Smooth muscle cell (in vitro differentiated cells): ENCODE measurements around the gene DNMT3L. TPM values are rescaled to one million over a fixed set of nuclear protein-coding genes. Genes with fewer than 3 reads are reported as not detected.

Experiments
- DNase-seq: peaks from one replicate; lab custom pipeline; 2025; ENCODE audit not compliant: unreplicated experiment; lab: John Stamatoyannopoulos, UW
- H2AFZ ChIP-seq: fragments of 200-600 bp; sonication (generic); 2 replicates; pipeline ENCODE4 v1.6.0; 2016; ENCODE audit warnings: antibody characterized with exemption, low read depth, mild to moderate bottlenecking
- H3F3A ChIP-seq: fragments of 200-600 bp; sonication (generic); 2 replicates; pipeline ENCODE4 v1.6.0; 2017; ENCODE audit warnings: antibody characterized with exemption, low read depth
- H3K27ac ChIP-seq: fragments of 200-600 bp; sonication (generic); 2 replicates; pipeline ENCODE4 v1.5.1; 2016; ENCODE audit warnings: low read depth, mild to moderate bottlenecking
- H3K27me3 ChIP-seq: fragments of 200-600 bp; sonication (generic); 2 replicates; pipeline ENCODE4 v1.6.1; 2016; ENCODE audit warnings: low read depth, mild to moderate bottlenecking
- H3K36me3 ChIP-seq: fragments of 200-600 bp; sonication (generic); 2 replicates; pipeline ENCODE4 v1.5.1; 2016; ENCODE audit warnings: low read depth
- H3K4me1 ChIP-seq: fragments of 200-600 bp; sonication (generic); 2 replicates; pipeline ENCODE4 v1.5.1; 2016; ENCODE audit warnings: low read depth
- H3K4me2 ChIP-seq: fragments of 200-600 bp; sonication (generic); 2 replicates; pipeline ENCODE4 v1.6.0; 2016; ENCODE audit warnings: mild to moderate bottlenecking
- H3K4me3 ChIP-seq: fragments of 200-600 bp; sonication (generic); 2 replicates; pipeline ENCODE4 v1.5.1; 2016; ENCODE audit warnings: mild to moderate bottlenecking
- H3K79me2 ChIP-seq: fragments of 200-600 bp; sonication (generic); 2 replicates; pipeline ENCODE4 v1.6.0; 2016; ENCODE audit warnings: low read depth, mild to moderate bottlenecking
- H3K9ac ChIP-seq: fragments of 200-600 bp; sonication (generic); 2 replicates; pipeline ENCODE4 v1.6.0; 2016; ENCODE audit warnings: low read depth
- H3K9me3 ChIP-seq: fragments of 200-600 bp; sonication (generic); replicated peaks from 2 replicates; pipeline ENCODE4 v1.5.1; 2016; ENCODE audit warnings: low read depth
- H4K20me1 ChIP-seq: fragments of 200-600 bp; sonication (generic); 2 replicates; pipeline ENCODE4 v1.6.0; 2016; ENCODE audit warnings: low read depth
- CTCF ChIP-seq: fragments of 200-600 bp; sonication (generic); IDR thresholded peaks from 2 replicates; pipeline ENCODE4 v1.5.1; 2017; ENCODE audit warnings: borderline replicate concordance, mild to moderate bottlenecking, antibody characterized with exemption; ENCODE audit not compliant: insufficient read depth, poor library complexity, severe bottlenecking
- WGBS: methylation state at CpG from one replicate; pipeline ENCODE4 v1.1.7; 2016; ENCODE audit warnings: low lambda C conversion rate; 5-methylcytosine and 5-hydroxymethylcytosine counted together
- polyA plus RNA-seq: library from polyadenylated mRNA; unstranded; fragments of >200 nt; fragmentation: Nextera tagmentation; extraction: Ambion mirVana; gene quantifications from 2 replicates; pipeline ENCODE4 v1.2.1, GENCODE V29; 2016
- total RNA-seq: library from RNA; depleted of rRNA; stranded (reverse); fragments of >200 nt; gene quantifications from 2 replicates; pipeline ENCODE4 v1.2.3, GENCODE V29; 2014

Gene DNMT3L
- total and polyA plus RNA-seq, 2 experiments from 2014 or later, result not detected

DNA sequence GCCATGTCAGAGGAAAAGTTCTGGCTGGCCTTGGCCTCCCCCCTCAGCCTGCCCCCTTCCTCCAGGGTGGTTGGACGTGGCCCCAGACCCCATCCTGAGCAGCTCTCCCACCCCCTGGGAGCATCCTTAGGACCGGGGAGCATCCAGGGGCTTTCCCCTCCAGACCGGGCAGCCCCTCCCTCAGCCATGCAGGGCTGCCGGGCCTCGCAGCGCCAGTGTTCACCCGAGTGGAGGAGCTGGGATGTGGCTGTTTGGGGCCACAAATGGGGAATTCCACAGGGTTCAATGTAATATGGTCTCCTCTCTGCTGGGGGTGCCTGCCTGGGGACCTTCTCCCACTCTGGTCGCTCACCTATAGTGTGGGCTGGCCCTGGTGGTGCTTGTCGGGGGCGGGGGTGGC is 33.9 kb upstream of the DNMT3L start:
- H2AFZ ChIP-seq, result no peak overlapping the region
- TF ChIP-seq CTCF, result no peak

DNA sequence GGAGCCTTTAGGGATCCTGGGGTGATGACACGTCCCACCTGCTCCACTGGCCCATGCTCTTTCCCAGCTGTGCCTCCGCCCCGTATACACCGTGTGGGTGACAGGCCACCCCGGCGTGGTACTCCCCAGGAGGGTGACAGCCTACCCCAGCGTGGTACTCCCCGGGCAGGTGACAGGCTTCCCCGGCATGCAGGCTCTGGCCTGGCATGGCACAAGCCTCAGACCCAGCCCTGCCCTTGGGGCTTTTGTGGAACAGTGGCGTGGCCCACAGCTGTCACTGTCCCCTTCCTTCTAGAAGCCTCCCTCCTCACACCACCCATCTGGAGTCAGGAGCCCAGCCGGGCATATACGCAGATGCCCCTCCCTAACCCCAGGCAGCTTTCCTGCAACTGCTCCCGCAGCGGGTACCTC is 33.5 kb upstream of the DNMT3L start:
- no peak overlapping the region for H3K27ac ChIP-seq
- no peak for TF ChIP-seq CTCF
- H3K4me2 ChIP-seq, result no peak overlapping the region
- H3K36me3 ChIP-seq, result no peaks in the 10 kb centered on the region
- H3K9ac ChIP-seq, result no peak overlapping the region
- no peaks in the 10 kb centered on the region for H3K27me3 ChIP-seq
- H4K20me1 ChIP-seq, result no peaks in the 10 kb centered on the region
- H3F3A ChIP-seq, result no peaks in the 10 kb centered on the region
- WGBS, result 79% methylated on average over 14 of the region's 14 CpGs
- H3K79me2 ChIP-seq, result peaks cover under 1% of the 10 kb centered on the region
- no peaks in the 10 kb centered on the region for H3K9me3 ChIP-seq
- H2AFZ ChIP-seq, result no peak overlapping the region
- H3K4me3 ChIP-seq, result no peak overlapping the region
- peaks cover 5% of the 10 kb centered on the region for H3K4me1 ChIP-seq
- DNase-seq, result no peak

More for the DNA sequence above, 33.9 kb upstream of the DNMT3L start:
- WGBS, result 69% methylated on average over 10 of the region's 10 CpGs
- Histone ChIP-seq H3K36me3 (no peaks in the 10 kb centered on the region), H3F3A (no peaks in the 10 kb centered on the region), H3K27ac (no peak overlapping the region), H3K9ac (no peak overlapping the region), H4K20me1 (peaks cover 2% of the 10 kb centered on the region), H3K27me3 (no peaks in the 10 kb centered on the region), H3K9me3 (no peaks in the 10 kb centered on the region), H3K79me2 (peaks cover 5% of the 10 kb centered on the region), H3K4me3 (no peak overlapping the region), H3K4me2 (no peak overlapping the region), H3K4me1 (peaks cover 6% of the 10 kb centered on the region)
- no peak for DNase-seq

DNA sequence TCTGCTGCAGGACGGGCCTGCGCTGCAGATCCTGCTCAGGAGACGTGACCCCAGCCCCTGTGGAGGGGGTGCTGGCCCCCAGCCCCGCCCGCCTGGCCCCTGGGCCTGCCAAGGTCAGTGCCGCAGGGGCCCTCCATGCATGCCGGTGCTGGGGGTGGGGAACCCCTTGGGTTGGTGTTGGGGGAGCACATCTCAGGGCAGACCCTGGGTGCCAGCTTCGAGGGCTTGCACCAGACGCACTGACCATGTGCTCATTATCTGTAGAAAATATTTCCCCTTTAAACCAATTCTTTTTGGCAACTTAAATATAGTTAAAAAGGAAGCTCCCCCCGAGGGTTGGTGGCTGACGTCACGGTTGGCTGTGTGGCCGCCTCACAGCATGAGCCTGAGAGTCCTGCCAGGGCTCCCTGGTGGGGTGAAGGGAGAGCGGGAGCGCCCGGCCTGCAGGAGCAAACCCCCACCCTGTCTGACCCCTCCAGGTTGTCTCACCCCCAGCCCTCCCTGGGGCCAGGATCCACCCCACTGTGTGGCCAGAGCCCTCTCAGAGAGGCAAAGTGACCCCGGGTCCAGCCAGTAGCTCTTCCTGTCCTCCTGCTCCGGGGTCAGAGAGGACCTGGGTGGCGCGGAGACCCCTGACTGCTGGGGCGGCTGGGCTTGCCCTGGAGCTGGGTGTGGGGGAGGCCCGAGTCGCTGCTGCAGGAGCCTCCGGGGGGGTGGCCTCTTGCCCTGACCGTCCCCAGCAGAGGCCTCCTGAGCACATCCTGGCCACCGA is 32.9 kb upstream of the DNMT3L start:
- Histone ChIP-seq H3K36me3 (no peaks in the 10 kb centered on the region), H2AFZ (no peak overlapping the region), H3K4me2 (no peak overlapping the region), H3K27ac (no peak overlapping the region), H3K9ac (no peak overlapping the region), H4K20me1 (no peaks in the 10 kb centered on the region), H3F3A (no peaks in the 10 kb centered on the region), H3K4me1 (peaks cover 5% of the 10 kb centered on the region), H3K27me3 (no peaks in the 10 kb centered on the region), H3K79me2 (no peaks in the 10 kb centered on the region), H3K4me3 (no peak overlapping the region), H3K9me3 (no peaks in the 10 kb centered on the region)
- no peak for TF ChIP-seq CTCF
- WGBS, result 88% methylated on average over 26 of the region's 26 CpGs
- DNase-seq, result no peak
